B cell (primary cell): Measurements from ENCODE around the gene LY9.

Source experiments
- CTCF ChIP-seq: fragments of 200-600 bp; IDR thresholded peaks from one replicate; pipeline ENCODE4 v1.8.0; 2022; ENCODE audit warnings: antibody characterized with exemption, mild to moderate bottlenecking
- EZH2 ChIP-seq: IDR thresholded peaks from 2 replicates; pipeline ENCODE4 v1.6.1; 2012; ENCODE audit warnings: borderline replicate concordance, low read depth, mild to moderate bottlenecking, moderate library complexity, low read length; ENCODE audit not compliant: insufficient read depth, poor library complexity, severe bottlenecking

- TF ChIP-seq CTCF (no peak), EZH2 (no peak)
Measured at GRCh38 chr1:160753594-160753993, 42.4 kb upstream of the LY9 start.
